Urothelium cell line (cell line): ENCODE measurements around the gene VPS13C.
A peak's percentile ranks its signal among the peaks of the same experiment; 100 is the strongest.

Experiments used
- DNase-seq: peaks from one replicate; pipeline ENCODE4 v3.0.0; 2011; ENCODE audit warnings: low spot score, mixed read lengths
- FAIRE-seq: peaks from 2 replicates; lab custom pipeline; 2011; peaks lifted over from hg19 to GRCh38; lab: Jason Lieb, UNC

The VPS13C gene

DNA sequence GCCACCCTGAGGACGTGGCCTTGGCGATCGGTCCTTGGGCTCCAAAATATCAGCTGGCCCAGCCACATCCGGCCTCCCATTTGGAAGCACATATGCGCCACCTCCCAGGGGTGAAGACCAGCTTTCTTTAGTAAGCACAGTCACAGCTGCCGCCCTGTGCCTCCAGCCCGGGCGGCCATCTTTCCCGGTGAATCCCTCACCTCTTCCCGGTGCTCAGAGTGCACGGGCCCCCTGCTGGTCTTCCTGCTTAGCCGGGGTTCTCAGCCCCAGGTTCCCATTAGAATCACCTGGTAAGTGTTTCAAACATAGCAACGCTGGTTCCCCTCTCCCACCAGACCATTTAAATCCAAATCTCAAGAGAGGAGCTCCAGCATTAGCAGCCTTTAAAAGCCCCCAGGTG, 232.2 kb downstream of the VPS13C start:
- DNase-seq, result no peak
- no peak for FAIRE-seq

- FAIRE-seq (peak; percentile 5), DNase-seq (no peak)
Observed at GRCh38 chr15:61827131-61827530, 233.1 kb downstream of the VPS13C start.

- no peak for FAIRE-seq
- no peak for DNase-seq
Observed at GRCh38 chr15:61824291-61824690, 236.0 kb downstream of the VPS13C start.

GRCh38 chr15:61822511-61822910, 237.7 kb downstream of the VPS13C start:
- no peak for FAIRE-seq
- no peak for DNase-seq

DNA sequence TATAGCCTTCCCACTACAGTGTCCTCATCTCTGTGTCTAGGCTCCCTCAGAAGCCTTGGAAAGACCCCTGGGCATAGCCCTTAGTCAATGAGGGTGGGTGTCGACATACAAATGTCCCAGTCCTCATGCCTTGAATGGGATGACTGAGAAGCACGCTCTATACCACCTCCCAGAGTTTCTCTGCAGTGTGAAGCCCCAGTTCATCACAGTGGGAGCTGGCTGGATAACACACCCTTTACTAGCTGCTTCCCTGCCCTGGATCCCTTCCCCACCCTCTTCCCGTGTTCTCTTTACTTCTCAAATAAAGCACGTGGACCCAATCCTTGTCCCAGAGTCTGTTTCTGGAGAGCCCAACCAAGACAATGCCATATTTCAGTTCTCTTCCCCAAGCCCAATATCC, 239.3 kb downstream of the VPS13C start:
- no peak for FAIRE-seq

GRCh38 chr15:61820212-61820611, 240.0 kb downstream of the VPS13C start:
- FAIRE-seq (peak; percentile 9), DNase-seq (no peak)

More for the DNA sequence above, 239.3 kb downstream of the VPS13C start:
- DNase-seq, result no peak

GRCh38 chr15:61819386-61819785, 240.9 kb downstream of the VPS13C start:
- DNase-seq, result no peak
- no peak for FAIRE-seq

DNA sequence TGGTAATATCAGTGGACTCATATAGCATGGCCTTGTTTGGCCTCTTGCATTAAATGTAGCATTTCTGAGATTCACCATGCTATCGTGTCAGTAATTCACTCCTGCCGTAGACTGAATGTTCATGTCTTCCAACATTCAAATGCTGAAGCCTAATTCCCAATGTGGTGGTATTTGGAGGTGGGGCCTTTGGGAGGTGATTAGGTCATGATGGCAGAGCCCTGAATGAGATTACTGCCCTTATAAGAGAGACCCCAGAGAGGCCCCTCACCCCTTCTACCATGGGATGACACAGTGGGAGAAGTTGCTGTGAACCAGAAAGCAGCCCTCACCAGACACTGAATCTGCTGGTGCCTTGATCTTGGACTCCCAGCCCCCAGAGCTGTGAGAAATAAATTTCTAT, 241.4 kb downstream of the VPS13C start:
- DNase-seq (no peak), FAIRE-seq (no peak)

GRCh38 chr15:61816856-61817255, 243.4 kb downstream of the VPS13C start:
- FAIRE-seq (no peak), DNase-seq (no peak)

- FAIRE-seq (no peak), DNase-seq (no peak)
Observed at GRCh38 chr15:61815356-61816083, 244.7 kb downstream of the VPS13C start.

DNA sequence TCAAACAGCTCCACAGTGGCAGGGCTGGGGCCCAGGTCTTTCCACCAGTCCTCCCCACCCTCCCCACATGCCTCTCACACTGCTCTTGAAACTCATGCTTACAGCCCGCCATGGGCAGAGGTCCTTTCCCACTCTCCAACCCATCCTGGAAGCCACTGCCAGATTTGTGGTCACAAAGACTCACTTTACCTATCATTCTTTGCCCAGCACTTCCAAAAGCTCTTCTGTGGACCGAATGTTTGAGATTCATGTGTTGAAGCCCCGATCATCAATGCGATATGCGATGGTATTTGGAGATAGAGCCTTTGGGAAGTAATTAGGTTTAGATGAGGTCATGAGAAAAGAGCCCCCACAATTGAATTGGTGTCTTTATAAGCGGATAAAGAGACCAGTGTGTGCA, 247.8 kb downstream of the VPS13C start:
- no peak for DNase-seq
- no peak for FAIRE-seq

GRCh38 chr15:61811952-61812351, 248.3 kb downstream of the VPS13C start:
- no peak for DNase-seq
- FAIRE-seq, result no peak

GRCh38 chr15:61809216-61809615, 251.0 kb downstream of the VPS13C start:
- FAIRE-seq (no peak), DNase-seq (no peak)

- no peak for DNase-seq
- FAIRE-seq, result peak; percentile 17
Observed at GRCh38 chr15:61807281-61807929, 252.8 kb downstream of the VPS13C start.
